ENCODE measurements around the gene BLOC1S6. TPM values are rescaled to one million over a fixed set of nuclear protein-coding genes. Genes with fewer than 3 reads are reported as not detected.

Gene BLOC1S6
- total and polyA plus RNA-seq, 2 of the 8 experiments (the other 6 are each of a cell fraction or from before 2014, with no cell fraction given): 4.5 to 28.8 TPM

GRCh38 chr15:45555934-45556608 is 31.1 kb upstream of the BLOC1S6 start (continued):
- no peak for TF ChIP-seq ATF2 (IDR thresholded peaks at IDR 0.05; ENCODE audit: low read length)
- TF ChIP-seq KDM5A (IDR thresholded peaks at IDR 0.05; ENCODE audit: low read length): no peak
- TF ChIP-seq GABPA (IDR thresholded peaks at IDR 0.05; ENCODE audit: borderline replicate concordance, insufficient read depth, low read length): no peak
- TF ChIP-seq TAF1 (IDR thresholded peaks at IDR 0.05; ENCODE audit: low read depth, low read length): no peak
- no peak for TF ChIP-seq TAF7 (optimal IDR thresholded peaks at IDR 0.05; ENCODE audit: borderline replicate concordance, low read depth, low read length)

Measured in H1 (cell line).